OCI-LY3 (cell line): ENCODE data around the gene C10orf53.

Experiments used
- EZH2phosphoT487 ChIP-seq: fragments of 200-600 bp; shearing (Covaris generic); IDR thresholded peaks from 2 replicates; pipeline ENCODE4 v1.6.1; 2018; ENCODE audit warnings: antibody characterized with exemption, mixed run types, low read depth
- TF ChIP-seq, protein P1 (sequence below): fragments of 200-600, 300-600 bp; sonication (generic); IDR thresholded peaks from 2 replicates; pipeline ENCODE4 v1.5.1; 2014; ENCODE audit warnings: antibody characterized with exemption, low read length, low read depth

DNA sequence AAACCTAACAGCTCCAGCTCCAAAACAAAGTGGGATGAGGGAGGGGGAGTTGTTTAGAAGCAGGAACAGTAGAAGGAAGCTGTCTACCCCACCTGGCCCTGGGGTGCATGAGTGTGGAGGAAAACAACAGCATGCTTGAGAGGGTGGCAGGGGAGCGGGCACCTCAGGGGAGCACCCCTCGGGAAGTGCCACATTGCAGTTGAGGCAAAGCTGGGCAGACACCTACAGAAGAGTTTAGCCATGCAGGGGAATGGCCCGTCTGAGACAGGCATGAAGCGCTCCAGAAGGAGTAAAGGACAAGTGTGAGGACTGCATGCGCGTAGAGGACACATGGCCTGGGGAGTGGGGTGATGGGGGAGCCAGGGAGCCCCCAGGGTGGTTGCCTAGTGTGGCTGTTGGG lies 47.5 kb upstream of the C10orf53 start:
- no peak for TF ChIP-seq EZH2phosphoT487
- TF ChIP-seq, protein P1, sequence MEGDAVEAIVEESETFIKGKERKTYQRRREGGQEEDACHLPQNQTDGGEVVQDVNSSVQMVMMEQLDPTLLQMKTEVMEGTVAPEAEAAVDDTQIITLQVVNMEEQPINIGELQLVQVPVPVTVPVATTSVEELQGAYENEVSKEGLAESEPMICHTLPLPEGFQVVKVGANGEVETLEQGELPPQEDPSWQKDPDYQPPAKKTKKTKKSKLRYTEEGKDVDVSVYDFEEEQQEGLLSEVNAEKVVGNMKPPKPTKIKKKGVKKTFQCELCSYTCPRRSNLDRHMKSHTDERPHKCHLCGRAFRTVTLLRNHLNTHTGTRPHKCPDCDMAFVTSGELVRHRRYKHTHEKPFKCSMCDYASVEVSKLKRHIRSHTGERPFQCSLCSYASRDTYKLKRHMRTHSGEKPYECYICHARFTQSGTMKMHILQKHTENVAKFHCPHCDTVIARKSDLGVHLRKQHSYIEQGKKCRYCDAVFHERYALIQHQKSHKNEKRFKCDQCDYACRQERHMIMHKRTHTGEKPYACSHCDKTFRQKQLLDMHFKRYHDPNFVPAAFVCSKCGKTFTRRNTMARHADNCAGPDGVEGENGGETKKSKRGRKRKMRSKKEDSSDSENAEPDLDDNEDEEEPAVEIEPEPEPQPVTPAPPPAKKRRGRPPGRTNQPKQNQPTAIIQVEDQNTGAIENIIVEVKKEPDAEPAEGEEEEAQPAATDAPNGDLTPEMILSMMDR, result no peak
